GM19397 (cell line): ENCODE measurements around the gene CREM.
A peak's percentile ranks its signal among the peaks of the same experiment; 100 is the strongest.

Source experiments
- ATAC-seq: cut with Tn5 transposase; IDR thresholded peaks from one replicate; pipeline ENCODE4 v1.9.1; 2021; ENCODE audit warnings: mild to moderate bottlenecking, moderate library complexity; ENCODE audit not compliant: unreplicated experiment

The CREM gene

GRCh38 chr10:35133586-35133985, 6.9 kb downstream of the CREM start:
- no peak for ATAC-seq

- no peak for ATAC-seq
Observed at GRCh38 chr10:35135861-35136260, 9.2 kb downstream of the CREM start.

DNA sequence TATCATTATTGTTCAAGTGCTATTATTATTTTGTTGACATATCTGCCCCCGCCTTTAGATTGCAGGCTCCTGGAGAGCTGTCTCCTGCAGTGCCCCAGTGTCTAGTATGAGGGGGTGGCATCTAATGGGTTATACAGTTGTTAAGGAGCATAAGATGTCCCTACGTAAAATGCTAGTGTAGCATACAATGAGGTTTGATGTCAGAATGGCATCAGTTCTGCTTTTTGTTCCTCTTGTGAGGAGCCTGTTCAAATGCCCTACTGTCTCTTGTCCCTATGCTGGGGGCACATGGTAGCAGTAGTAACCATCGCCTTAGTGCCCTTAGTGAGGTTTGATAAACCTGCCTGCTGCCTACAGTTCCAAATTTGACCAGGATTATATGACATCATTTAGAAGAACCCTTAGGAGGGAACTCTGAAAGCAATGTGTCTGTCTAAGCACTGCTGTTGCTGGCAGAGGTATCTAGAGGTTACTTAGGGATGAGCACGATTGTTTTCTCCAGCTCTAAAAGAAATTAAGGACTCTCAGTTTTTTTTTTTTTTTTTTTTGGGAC, 9.7 kb downstream of the CREM start:
- peak; percentile 49 for ATAC-seq

- ATAC-seq, result no peak
Observed at GRCh38 chr10:35140126-35140525, 13.5 kb downstream of the CREM start.

DNA sequence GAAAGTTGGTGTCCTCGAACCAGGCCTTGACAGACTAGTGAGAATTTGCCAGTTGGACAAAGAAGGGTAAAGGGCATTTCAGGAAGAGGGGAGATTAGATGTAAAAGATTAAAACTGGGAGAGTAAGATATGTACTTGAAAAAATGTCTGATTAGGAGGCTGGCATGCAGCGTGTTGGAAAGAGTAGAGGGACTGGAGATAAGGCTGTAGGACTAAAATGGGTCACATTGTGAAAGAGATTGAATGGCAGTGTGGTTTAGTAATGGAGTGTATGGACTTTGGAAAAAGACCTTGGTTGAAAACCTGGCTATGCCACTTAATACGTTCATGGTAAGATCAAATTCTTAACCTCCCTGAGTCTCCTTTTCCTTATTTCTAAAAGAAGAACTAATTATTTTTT, 14.1 kb downstream of the CREM start:
- ATAC-seq, result no peak

DNA sequence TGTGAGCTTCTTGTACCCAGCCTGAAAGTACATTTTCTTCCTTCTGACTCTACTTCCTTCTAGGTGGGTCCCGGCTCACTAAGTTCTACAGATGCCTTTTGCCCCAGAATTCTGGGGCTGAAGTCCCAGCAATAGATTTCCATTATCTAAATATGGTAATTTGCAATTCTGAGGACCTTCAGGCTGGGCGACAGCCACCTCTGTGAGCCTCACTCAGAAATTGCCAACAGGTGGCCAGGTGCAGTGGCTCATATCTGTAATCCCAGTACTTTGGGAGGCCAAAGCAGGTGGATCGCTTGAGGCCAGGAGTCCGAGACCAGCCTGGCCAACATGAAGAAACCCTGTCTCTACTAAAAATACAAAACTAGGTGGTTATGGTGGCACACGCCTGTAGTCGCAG, 23.7 kb downstream of the CREM start:
- ATAC-seq, result no peak

DNA sequence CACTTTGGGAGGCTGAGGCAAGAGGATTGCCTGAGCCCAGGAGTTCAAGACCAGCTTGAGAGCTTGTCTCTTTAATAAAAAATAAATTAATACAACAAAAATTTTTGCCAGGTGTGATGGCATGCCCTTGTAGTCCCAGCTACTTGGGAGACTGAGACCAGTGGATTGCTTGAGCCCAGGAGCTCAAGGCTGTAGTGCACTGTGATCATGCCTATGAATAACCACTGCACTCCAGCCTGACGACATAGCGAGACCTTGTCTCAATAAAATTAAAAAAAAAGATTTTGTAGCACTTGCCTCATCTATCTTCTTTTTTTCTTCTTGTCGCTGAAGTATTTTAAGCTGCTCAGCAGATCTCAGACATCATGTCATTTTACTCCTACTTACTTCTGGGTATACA, 26.3 kb downstream of the CREM start:
- ATAC-seq, result no peak

GRCh38 chr10:35153716-35154115, 27.1 kb downstream of the CREM start:
- no peak for ATAC-seq

GRCh38 chr10:35160743-35161142, 34.1 kb downstream of the CREM start:
- no peak for ATAC-seq

DNA sequence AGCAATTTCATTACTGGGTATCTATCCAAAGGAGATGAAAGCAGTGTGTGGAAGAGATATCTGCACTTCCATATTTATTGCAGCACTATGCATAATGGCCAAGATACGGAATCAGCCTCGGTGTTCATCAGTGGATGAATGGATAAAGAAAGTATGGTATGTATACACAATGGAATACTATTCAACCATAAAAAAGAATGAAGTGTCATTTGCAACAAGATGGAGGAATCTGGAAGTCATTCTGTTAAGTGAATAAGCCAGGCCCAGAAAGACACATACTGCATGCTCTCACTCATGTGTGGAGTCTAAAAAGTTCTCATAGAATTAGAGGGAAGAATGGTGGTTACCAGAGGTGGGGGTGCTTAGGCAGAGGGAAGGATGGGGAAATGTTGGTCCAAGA, 35.3 kb downstream of the CREM start:
- ATAC-seq, result no peak

GRCh38 chr10:35165136-35165535, 38.5 kb downstream of the CREM start:
- no peak for ATAC-seq

GRCh38 chr10:35165811-35166210, 39.2 kb downstream of the CREM start:
- ATAC-seq, result no peak

DNA sequence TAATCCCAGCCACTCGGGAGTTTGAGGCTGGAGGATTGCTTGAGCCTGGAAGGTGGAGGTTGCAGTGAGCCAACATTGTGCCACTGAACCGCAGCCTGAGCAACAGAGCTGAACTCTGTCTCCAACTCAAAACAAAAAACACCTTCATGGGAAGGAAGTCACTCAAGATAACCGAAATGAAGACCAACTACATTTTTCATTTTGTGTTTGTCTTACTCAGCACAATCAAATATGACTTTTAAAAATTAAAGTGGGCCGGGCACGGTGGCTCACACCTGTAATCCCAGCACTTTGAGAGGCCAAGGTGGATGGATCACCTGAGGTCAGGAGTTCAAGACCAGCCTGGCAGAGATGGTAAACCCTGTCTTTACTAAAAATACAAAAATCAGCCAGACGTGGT, 40.0 kb downstream of the CREM start:
- ATAC-seq, result no peak

DNA sequence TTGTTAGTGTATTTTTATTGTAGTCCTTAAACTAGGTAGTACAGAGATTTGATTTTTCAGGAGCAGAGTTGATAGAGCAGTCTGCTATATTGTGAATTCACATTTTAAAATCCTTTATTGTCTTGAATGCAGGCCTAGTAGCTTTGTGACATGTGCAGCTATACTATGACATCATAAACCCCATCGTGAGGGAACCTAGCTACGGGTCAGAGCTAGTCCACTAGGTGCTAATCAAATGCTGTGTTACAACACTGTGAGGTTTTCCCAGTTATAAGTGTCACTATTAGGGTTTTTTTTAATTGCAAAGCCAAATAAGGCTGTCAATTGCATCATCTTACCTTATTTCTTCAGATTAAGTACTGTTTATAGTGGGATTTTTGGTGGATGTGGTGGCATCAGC, 40.7 kb downstream of the CREM start:
- ATAC-seq, result no peak

- ATAC-seq, result no peak
Observed at GRCh38 chr10:35172146-35172545, 45.5 kb downstream of the CREM start.

DNA sequence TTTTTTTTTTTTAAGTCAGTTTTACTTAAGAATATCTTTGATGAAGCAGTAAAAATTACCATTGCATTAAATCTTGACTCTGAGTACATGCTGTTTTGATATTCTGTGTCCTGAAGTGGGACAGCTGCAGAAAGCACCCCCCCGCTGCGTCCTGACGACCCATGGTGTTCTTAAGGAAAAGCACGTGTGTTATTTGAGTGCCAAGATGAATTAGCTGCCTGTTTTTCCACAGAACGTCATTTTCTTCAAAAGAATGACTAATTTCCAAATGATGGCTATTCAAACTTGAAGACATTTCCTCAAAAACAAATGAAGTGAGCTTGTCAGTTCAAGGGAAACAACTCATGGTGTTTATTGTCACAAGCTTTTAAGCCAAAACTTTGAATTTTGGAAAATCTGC, 45.9 kb downstream of the CREM start:
- no peak for ATAC-seq

GRCh38 chr10:35178331-35178730, 51.7 kb downstream of the CREM start:
- no peak for ATAC-seq

- ATAC-seq, result no peak
Observed at GRCh38 chr10:35182631-35183510, 56.2 kb downstream of the CREM start.

- ATAC-seq, result peak; percentile 46
Observed at GRCh38 chr10:35184527-35185171, 58.0 kb downstream of the CREM start.

GRCh38 chr10:35185260-35186034, 58.8 kb downstream of the CREM start:
- ATAC-seq, result no peak

DNA sequence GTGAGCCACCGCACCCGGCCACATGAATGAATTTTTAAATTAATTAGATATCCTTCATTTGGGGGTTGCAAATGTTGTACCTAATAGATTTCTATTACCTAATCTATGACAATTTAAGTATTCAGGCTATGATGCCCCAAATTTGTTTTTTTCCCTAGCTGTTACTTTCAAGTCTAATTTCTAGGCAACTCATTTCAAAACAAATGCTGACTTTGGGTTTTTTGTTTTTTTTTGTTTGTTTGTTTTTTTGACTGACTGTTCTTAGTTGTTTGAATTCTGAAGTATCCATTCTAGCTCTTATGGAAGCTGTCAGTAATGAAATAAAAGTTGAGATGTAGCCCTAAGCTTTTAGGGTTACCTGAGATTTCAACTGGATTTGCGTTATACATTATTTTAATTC, 62.3 kb downstream of the CREM start:
- ATAC-seq, result no peak
